ENCODE data around the gene FZD2. TPM values are rescaled to one million over a fixed set of nuclear protein-coding genes. Genes with fewer than 3 reads are reported as not detected.
A peak's percentile ranks its signal among the peaks of the same experiment; 100 is the strongest.

Gene FZD2
- total and polyA plus RNA-seq, 2 of the 8 experiments (the other 6 are each of a cell fraction or from before 2014, with no cell fraction given): 17.6 to 86.7 TPM

DNA sequence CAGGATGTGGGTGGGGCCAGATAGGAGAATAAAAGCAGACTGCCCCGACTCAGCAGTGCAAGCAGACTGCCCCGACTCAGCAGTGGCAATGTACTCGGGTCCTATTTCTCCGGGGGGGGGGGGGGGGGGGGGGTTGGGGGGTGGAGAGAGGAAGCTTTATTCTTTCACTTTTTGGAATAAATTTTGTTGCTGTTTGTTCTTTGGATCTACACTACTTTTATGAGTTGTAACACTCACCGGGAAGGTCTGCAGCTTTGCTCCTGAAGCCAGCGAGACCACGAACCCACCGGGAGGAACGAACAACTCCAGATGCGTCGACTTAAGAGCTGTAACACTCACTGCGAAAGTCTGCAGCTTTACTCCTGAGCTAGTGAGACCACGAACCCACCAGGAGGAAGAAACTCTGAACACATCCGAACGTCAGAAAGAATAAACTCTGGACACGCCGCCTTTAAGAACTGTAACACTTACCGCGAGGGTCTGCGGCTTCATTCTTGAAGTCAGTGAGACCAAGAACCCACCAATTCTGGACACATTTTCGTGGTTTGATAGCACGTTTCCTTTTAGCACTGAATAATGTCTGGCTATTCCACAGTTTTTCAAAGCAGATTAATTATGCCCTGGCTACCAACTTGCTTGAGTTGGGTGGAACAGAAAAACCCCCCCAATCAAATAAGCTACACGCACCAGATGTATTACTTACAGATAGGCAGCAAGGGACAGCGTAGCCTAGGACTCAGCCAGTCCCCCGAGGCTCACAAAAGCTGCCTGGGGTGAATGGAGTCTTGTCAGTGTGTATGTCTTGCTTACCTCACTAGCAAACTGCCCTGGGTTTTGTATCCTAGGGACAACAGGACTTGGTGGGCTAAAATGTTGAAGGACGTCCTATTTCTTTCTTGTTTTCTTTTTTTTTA is 11.9 kb downstream of the FZD2 start:
- TF ChIP-seq TEAD4 (IDR thresholded peaks at IDR 0.05; ENCODE audit: low read depth, low read length): no peak
- 0 out of 2 replicates have a peak, but pooled peaks have one; percentile 55 for TF ChIP-seq BACH1 (IDR thresholded peaks at IDR 0.05; ENCODE audit: low read length)
- no peak overlapping the region for H3K18ac ChIP-seq (ENCODE audit: extremely low read depth, low read length)
- WGBS, 2 experiments (ENCODE audit: extremely low coverage in 1 of 2, insufficient coverage in 1 of 2, insufficient read length in 1 of 2, insufficient replicate concordance in 2 of 2, low coverage in 1 of 2, low lambda C conversion rate in 2 of 2, missing lambda C conversion rate in 1 of 2): 77% methylated on average over 24 of the region's 26 CpGs; no CpG with 5 or more reads in 1 of the 2 experiments
- H3K79me1 ChIP-seq (ENCODE audit: low read depth, low read length): no peaks in the 10 kb centered on the region
- H3K4ac ChIP-seq (replicated peaks; ENCODE audit: insufficient read length, low read depth, low read length): no peak overlapping the region
- no peak for DNase-seq (ENCODE audit: low read depth in 1 of 2, low spot score in 2 of 2)
- H3K4me3 ChIP-seq (ENCODE audit: extremely low read depth in 1 of 4, insufficient read depth in 2 of 4, low read depth in 3 of 4, low read length in 4 of 4): no peak overlapping the region
- no peak overlapping the region for H3K27ac ChIP-seq (ENCODE audit: low read depth, low read length)
- H2BK12ac ChIP-seq (ENCODE audit: low read depth, low read length): no peak overlapping the region
- no peaks in the 10 kb centered on the region for H4K20me1 ChIP-seq (replicated peaks in 1 of 2; ENCODE audit: control insufficient read depth in 1 of 2, insufficient read depth in 2 of 2, low read length in 2 of 2)
- H3K23me2 ChIP-seq (ENCODE audit: low read depth, low read length): no peaks in the 10 kb centered on the region
- H4K8ac ChIP-seq (ENCODE audit: extremely low read depth, insufficient read depth, low read length): no peak overlapping the region
- no peak overlapping the region for H2BK120ac ChIP-seq (replicated peaks; ENCODE audit: low read depth, low read length)
- CTCF ChIA-PET (ENCODE audit: partially characterized antibody): interaction anchor here (0.6 to 2.4 kb wide), 9 partner anchors 25 to 68 kb away, joined by 3 to 15 read pairs (median 5); no protein-coding TSS in a partner anchor
- H3K36me3 ChIP-seq (ENCODE audit: control insufficient read depth in 2 of 4, insufficient read depth in 4 of 4, low read length in 3 of 4): no peaks in the 10 kb centered on the region
- no peak overlapping the region for H2AK5ac ChIP-seq (ENCODE audit: low read depth, low read length)
- no peak overlapping the region for H2BK5ac ChIP-seq (ENCODE audit: low read depth, low read length)
- no peaks in the 10 kb centered on the region for H3K79me2 ChIP-seq (ENCODE audit: control insufficient read depth in 1 of 2, insufficient read depth in 2 of 2, low read length in 2 of 2)
- no peak overlapping the region for H4K91ac ChIP-seq (replicated peaks; ENCODE audit: insufficient read length, low read length)
- H3K56ac ChIP-seq (replicated peaks; ENCODE audit: insufficient read length, low read depth, low read length): no peak overlapping the region
- peaks cover 12 to 22% of the 10 kb centered on the region in 2 experiments for H3K9me3 ChIP-seq (ENCODE audit: insufficient read depth in 2 of 2, low read depth in 1 of 2, low read length in 1 of 2)
- no peak overlapping the region for H3K14ac ChIP-seq (ENCODE audit: insufficient read length)
- H3K4me1 ChIP-seq (replicated peaks in 1 of 4; ENCODE audit: control insufficient read depth in 3 of 4, insufficient read depth in 4 of 4, low read length in 3 of 4): no peaks in the 10 kb centered on the region
- no peak overlapping the region for H3K4me2 ChIP-seq (ENCODE audit: insufficient read depth in 1 of 2, low read depth in 2 of 2, low read length in 2 of 2)
- no peak overlapping the region for H3K23ac ChIP-seq (ENCODE audit: insufficient read length)
- no peak overlapping the region for H3K9ac ChIP-seq (replicated peaks in 1 of 4; ENCODE audit: extremely low read depth in 1 of 4, low read depth in 3 of 4, low read length in 3 of 4)
- no peaks in the 10 kb centered on the region for H3K27me3 ChIP-seq (replicated peaks in 1 of 4; ENCODE audit: control insufficient read depth in 3 of 4, extremely low read depth in 1 of 4, insufficient read depth in 3 of 4, low read length in 3 of 4)
- no peak overlapping the region for H2AFZ ChIP-seq (ENCODE audit: low read length)
- no peak overlapping the region for H2BK20ac ChIP-seq (ENCODE audit: low read length)
- H2BK15ac ChIP-seq (ENCODE audit: low read length): no peak overlapping the region
- no peak overlapping the region for H4K5ac ChIP-seq (ENCODE audit: insufficient read length, low read depth, low read length)
- POLR2A ChIA-PET (ENCODE audit: partially characterized antibody): interaction anchor here (0.7 to 2.3 kb wide), 3 partner anchors 12 to 94 kb away, joined by 4 to 9 read pairs (median 4); partner anchors contain the start of gene FZD2
- no peak for FAIRE-seq

Measured in H1 (cell line).